Upper lobe of left lung (tissue), 4 donors: ENCODE results near the gene ABCC2.
"Not testable (repeated sequence)": the region's sequence is repeated elsewhere in the genome, so short reads cannot be mapped to it uniquely, and the experiment has no call there.

Experiments used
- CTCF ChIP-seq, 6 experiments: fragments of 450-650 bp in 4 of 6; fragments of 200-600 bp in 2 of 6; sonication (generic) in 2 of 6; IDR thresholded peaks; one replicate each; pipeline ENCODE4 v1.5.1; 2016 to 2019; ENCODE audit warnings: antibody characterized with exemption in 6 of 6
- POLR2A ChIP-seq, 4 donors: fragments of 450-650 bp; IDR thresholded peaks; one replicate each; pipeline ENCODE4 v1.5.1; 2016 to 2017; ENCODE audit warnings: antibody characterized with exemption in 4 of 4, mild to moderate bottlenecking in 2 of 4

- TF ChIP-seq CTCF, POLR2A (IDR thresholded peaks at IDR 0.05): not testable (repeated sequence)
These were observed 36.3 kb upstream of the ABCC2 start for GRCh38 chr10:99746166-99746565.
